Hepatocyte (in vitro differentiated cells): Measurements from ENCODE around the gene LILRB5. TPM values are rescaled to one million over a fixed set of nuclear protein-coding genes. Genes with fewer than 3 reads are reported as not detected.

Experiments
- DNase-seq: peaks from one replicate; pipeline ENCODE4 v3.0.0-alpha.2; 2016; ENCODE audit warnings: low spot score
- H2AFZ ChIP-seq: fragments of 200-600 bp; sonication (generic); 2 replicates; pipeline ENCODE4 v1.6.0; 2016; ENCODE audit warnings: antibody characterized with exemption, mild to moderate bottlenecking
- H3K27ac ChIP-seq: fragments of 200-600 bp; sonication (generic); 2 replicates; pipeline ENCODE4 v1.5.1; 2016; ENCODE audit warnings: mild to moderate bottlenecking
- H3K27me3 ChIP-seq: fragments of 200-600 bp; sonication (generic); 2 replicates; pipeline ENCODE4 v1.6.1; 2016
- H3K36me3 ChIP-seq: fragments of 200-600 bp; sonication (generic); replicated peaks from 2 replicates; pipeline ENCODE4 v1.5.1; 2016; ENCODE audit warnings: low read depth; ENCODE audit not compliant: insufficient read depth
- H3K4me1 ChIP-seq: fragments of 200-600 bp; sonication (generic); 2 replicates; pipeline ENCODE4 v1.5.1; 2016; ENCODE audit warnings: mild to moderate bottlenecking, moderate library complexity; ENCODE audit not compliant: insufficient read depth
- H3K4me2 ChIP-seq: fragments of 200-600 bp; sonication (generic); 2 replicates; pipeline ENCODE4 v1.6.0; 2016
- H3K4me3 ChIP-seq: fragments of 200-600 bp; sonication (generic); 2 replicates; pipeline ENCODE4 v1.5.1; 2016; ENCODE audit warnings: mild to moderate bottlenecking
- H3K79me2 ChIP-seq: fragments of 200-600 bp; sonication (generic); 2 replicates; pipeline ENCODE4 v1.6.0; 2017; ENCODE audit warnings: mild to moderate bottlenecking
- H3K9me2 ChIP-seq: fragments of 200-600 bp; sonication (generic); replicated peaks from 2 replicates; pipeline ENCODE4 v1.6.0; 2017; ENCODE audit warnings: mild to moderate bottlenecking; ENCODE audit not compliant: insufficient read depth
- H3K9me3 ChIP-seq: fragments of 200-600 bp; sonication (generic); 2 replicates; pipeline ENCODE4 v1.5.1; 2016; ENCODE audit warnings: low read depth, mild to moderate bottlenecking
- H4K20me1 ChIP-seq: fragments of 200-600 bp; sonication (generic); 2 replicates; pipeline ENCODE4 v1.6.0; 2016; ENCODE audit warnings: mild to moderate bottlenecking; ENCODE audit not compliant: insufficient read depth, poor library complexity, severe bottlenecking
- CTCF ChIP-seq: fragments of 200-600 bp; sonication (generic); IDR thresholded peaks from 2 replicates; pipeline ENCODE4 v1.5.1; 2016; ENCODE audit warnings: antibody characterized with exemption, mild to moderate bottlenecking; ENCODE audit not compliant: poor library complexity
- EZH2 ChIP-seq: fragments of 200-600 bp; sonication (generic); IDR thresholded peaks from 2 replicates; pipeline ENCODE4 v1.6.1; 2016; ENCODE audit warnings: antibody characterized with exemption, mild to moderate bottlenecking, borderline replicate concordance
- EZH2phosphoT487 ChIP-seq: fragments of 200-600 bp; sonication (generic); IDR thresholded peaks from one replicate; pipeline ENCODE4 v1.6.1; 2018; ENCODE audit warnings: antibody characterized with exemption, mild to moderate bottlenecking, low read depth, moderate library complexity; ENCODE audit not compliant: unreplicated experiment, severe bottlenecking
- WGBS: methylation state at CpG from one replicate; pipeline ENCODE4 v1.1.6; 2016; ENCODE audit warnings: low lambda C conversion rate; ENCODE audit errors: missing lambda C conversion rate; 5-methylcytosine and 5-hydroxymethylcytosine counted together
- polyA plus RNA-seq: library from polyadenylated mRNA; unstranded; fragments of >200 nt; fragmentation: Nextera tagmentation; extraction: Ambion mirVana; gene quantifications from 2 replicates; pipeline ENCODE4 v1.2.1, GENCODE V29; 2016
- total RNA-seq: library from RNA; depleted of rRNA; stranded (reverse); fragments of >200 nt; gene quantifications from 2 replicates; pipeline ENCODE4 v1.2.3, GENCODE V29; 2014

LILRB5 gene
- total and polyA plus RNA-seq, 2 experiments from 2014 or later, result 0.80 to 1.6 TPM

- H3K4me3 ChIP-seq, result no peak overlapping the region
- H3K27me3 ChIP-seq, result peaks cover 7% of the 10 kb centered on the region
- no peaks in the 10 kb centered on the region for H3K36me3 ChIP-seq
- H3K9me3 ChIP-seq, result no peaks in the 10 kb centered on the region
- no peaks in the 10 kb centered on the region for H4K20me1 ChIP-seq
- no peaks in the 10 kb centered on the region for H3K4me1 ChIP-seq
- H3K9me2 ChIP-seq, result no peaks in the 10 kb centered on the region
- WGBS, result 68% methylated on average over 7 of the region's 7 CpGs
- H3K79me2 ChIP-seq, result no peaks in the 10 kb centered on the region
- no peak overlapping the region for H3K27ac ChIP-seq
- H3K4me2 ChIP-seq, result no peak overlapping the region
- DNase-seq, result no peak
- no peak overlapping the region for H2AFZ ChIP-seq
- TF ChIP-seq EZH2, result no peak
- TF ChIP-seq CTCF, result no peak
- no peak for TF ChIP-seq EZH2phosphoT487
Measured at GRCh38 chr19:54299126-54299498, 42.0 kb upstream of the LILRB5 start.

- no peaks in the 10 kb centered on the region for H3K9me2 ChIP-seq
- WGBS, result 58% methylated on average over 4 of the region's 4 CpGs
- no peaks in the 10 kb centered on the region for H3K36me3 ChIP-seq
- H3K79me2 ChIP-seq, result no peaks in the 10 kb centered on the region
- no peak overlapping the region for H2AFZ ChIP-seq
- DNase-seq, result no peak
- H3K9me3 ChIP-seq, result no peaks in the 10 kb centered on the region
- no peak overlapping the region for H3K4me3 ChIP-seq
- no peaks in the 10 kb centered on the region for H3K4me1 ChIP-seq
- no peak overlapping the region for H3K27ac ChIP-seq
- no peak overlapping the region for H3K4me2 ChIP-seq
- peaks cover 7% of the 10 kb centered on the region for H3K27me3 ChIP-seq
- H4K20me1 ChIP-seq, result no peaks in the 10 kb centered on the region
- TF ChIP-seq CTCF (no peak), EZH2 (no peak), EZH2phosphoT487 (no peak)
Measured at GRCh38 chr19:54298357-54299125, 41.5 kb upstream of the LILRB5 start.

GRCh38 chr19:54297759-54298305 lies 40.8 kb upstream of the LILRB5 start:
- Histone ChIP-seq H2AFZ (no peak overlapping the region), H3K27me3 (peaks cover 7% of the 10 kb centered on the region), H3K9me3 (no peaks in the 10 kb centered on the region), H3K4me3 (no peak overlapping the region), H3K4me1 (no peaks in the 10 kb centered on the region), H3K27ac (no peak overlapping the region), H4K20me1 (no peaks in the 10 kb centered on the region), H3K36me3 (no peaks in the 10 kb centered on the region), H3K79me2 (no peaks in the 10 kb centered on the region), H3K9me2 (no peaks in the 10 kb centered on the region), H3K4me2 (no peak overlapping the region)
- 42% methylated on average over 7 of the region's 7 CpGs for WGBS
- DNase-seq, result no peak
- TF ChIP-seq CTCF, result no peak
